HG03558 (cell line): ENCODE measurements around the gene AFDN.
"Not testable (repeated sequence)": the region's sequence is repeated elsewhere in the genome, so short reads cannot be mapped to it uniquely, and the experiment has no call there.

Source experiments
- ATAC-seq: cut with Tn5 transposase; IDR thresholded peaks from one replicate; pipeline ENCODE4 v1.9.1; 2021; ENCODE audit warnings: moderate number of reproducible peaks; ENCODE audit not compliant: unreplicated experiment; ENCODE audit errors: extremely low read depth

Gene AFDN

GRCh38 chr6:167973148-167973885 is 146.6 kb downstream of the AFDN start:
- ATAC-seq = no peak

- ATAC-seq = no peak
These were observed 148.1 kb downstream of the AFDN start for GRCh38 chr6:167974640-167975344.

- no peak for ATAC-seq
These were observed 148.7 kb downstream of the AFDN start for GRCh38 chr6:167975458-167975857.

GRCh38 chr6:167976116-167976657 is 149.5 kb downstream of the AFDN start:
- ATAC-seq = not testable (repeated sequence)

DNA sequence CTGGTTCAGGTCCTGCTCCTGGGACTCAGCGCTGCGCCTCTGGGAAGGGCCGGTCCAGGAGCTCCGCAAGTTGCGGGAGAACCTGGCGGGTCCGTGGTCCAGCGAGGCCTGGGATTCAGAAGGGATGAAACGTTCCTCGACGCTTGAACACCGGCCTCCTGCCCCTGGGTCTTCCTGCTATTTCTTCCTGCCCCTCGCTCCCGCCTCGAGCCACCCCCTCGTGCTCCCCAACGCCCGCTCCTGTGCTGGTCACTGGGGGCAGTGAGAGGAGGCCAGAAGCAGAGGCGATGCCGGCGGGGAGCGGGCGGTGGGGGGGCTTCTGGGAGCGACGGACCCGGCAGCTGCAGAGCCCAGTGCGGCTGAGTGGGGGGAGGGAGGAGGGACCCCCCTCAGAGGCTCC is 150.0 kb downstream of the AFDN start:
- ATAC-seq = no peak

- no peak for ATAC-seq
These were observed 151.2 kb downstream of the AFDN start for GRCh38 chr6:167977717-167978467.

- no peak for ATAC-seq
These were observed 151.9 kb downstream of the AFDN start for GRCh38 chr6:167978607-167979006.

DNA sequence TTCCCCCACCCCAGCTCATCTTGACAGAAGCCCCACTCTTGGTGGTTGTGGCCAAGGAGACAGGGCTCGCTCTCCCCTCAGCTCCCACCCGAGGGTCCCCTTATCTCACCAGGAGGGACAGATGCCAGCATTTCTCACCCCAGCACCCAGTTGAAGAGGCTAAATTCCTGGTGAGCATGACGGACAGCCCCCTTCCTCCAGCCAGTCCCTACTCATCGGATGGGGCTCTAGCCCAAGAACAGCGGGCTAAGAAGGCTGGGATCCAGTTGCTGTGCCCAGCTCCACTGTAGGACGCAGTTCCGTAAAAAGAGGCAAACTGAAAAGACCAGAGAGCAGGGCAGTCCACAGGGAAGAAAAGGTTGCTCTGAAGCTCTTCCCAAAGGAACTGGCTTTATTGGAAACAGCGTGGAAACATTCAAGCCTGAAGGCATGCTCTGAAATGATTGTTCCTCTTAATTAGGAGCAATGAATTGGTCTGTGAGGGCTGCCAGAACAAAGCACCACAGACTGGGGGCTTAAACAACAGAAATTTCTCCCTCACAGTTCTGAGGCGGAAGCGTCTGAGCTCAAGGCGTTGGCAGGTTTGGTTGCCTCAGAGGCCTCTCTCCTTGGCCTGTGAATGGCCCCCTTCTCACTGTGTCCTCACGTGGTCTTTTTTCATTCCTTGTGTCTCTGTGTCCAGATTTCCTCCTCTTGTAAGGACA is 152.9 kb downstream of the AFDN start:
- no peak for ATAC-seq

GRCh38 chr6:167980911-167981580 is 154.3 kb downstream of the AFDN start:
- no peak for ATAC-seq

GRCh38 chr6:167981916-167982462 is 155.3 kb downstream of the AFDN start:
- no peak for ATAC-seq

- ATAC-seq = no peak
These were observed 157.5 kb downstream of the AFDN start for GRCh38 chr6:167984144-167984719.

DNA sequence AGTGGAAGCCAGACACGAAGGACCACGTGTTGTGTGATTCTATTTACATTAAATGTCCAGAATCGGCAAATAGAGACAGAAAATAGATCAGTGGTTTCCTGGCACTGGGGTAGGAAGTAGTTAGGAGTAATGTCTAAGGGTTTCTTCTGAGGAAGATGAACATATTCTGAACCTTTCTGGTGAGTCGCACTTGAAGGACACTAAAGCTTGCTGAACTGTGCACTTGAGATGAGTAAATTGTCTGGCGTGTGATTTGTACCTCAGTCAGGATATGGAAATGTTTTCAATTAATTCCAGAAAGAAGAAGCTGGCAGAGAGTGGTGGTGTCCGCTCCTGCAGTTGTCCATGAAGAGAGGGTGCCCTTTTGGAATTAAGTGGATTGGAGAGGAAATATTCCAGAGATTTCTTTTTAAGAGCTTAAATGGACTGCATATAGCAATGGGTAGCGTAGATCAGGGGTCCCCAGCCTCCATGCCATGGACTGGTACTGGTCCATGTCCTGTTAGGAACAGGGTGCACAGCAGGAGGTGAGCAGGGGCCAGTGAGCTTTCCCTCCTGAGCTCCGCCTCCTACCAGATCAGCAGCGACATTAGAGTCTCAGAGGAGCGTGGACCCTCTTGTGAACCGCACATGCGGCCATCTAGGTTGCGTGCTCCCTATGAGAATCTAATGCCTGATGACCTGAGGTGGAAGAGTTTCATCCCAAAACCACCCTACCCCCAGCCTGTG is 158.3 kb downstream of the AFDN start:
- ATAC-seq = no peak

DNA sequence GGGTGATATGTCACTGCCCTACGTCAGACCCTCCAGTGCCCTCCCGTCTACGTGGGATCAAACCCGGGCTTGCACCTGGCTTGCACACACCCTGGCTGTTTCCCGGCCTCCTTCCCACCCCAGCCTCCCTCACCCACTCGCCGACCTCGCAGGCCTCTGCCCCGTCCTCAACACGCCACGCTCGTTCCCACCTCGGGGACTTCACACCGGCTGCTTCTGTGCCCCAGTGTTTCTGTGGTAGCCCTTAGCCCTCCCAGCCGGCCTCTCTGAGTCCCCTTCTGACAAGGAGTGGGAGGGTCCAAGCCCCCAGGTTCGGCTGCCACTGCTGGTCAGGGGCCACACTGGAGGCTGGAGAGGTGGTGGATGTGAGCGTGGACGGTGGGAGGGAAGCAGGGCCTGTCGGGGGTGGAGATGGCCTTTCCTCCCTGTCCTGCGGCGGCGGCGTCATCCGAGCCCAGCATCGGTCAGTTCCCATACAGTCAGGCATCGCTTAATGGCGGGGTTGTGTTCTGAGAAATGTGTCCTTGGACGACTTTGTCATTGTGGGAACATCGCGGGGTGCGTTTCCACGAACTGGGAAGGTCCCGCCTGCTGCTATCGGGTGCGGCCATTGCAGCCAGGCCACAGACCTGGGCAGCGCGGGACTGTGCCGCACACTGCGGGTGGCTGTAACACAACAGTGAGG is 159.3 kb downstream of the AFDN start:
- no peak for ATAC-seq

DNA sequence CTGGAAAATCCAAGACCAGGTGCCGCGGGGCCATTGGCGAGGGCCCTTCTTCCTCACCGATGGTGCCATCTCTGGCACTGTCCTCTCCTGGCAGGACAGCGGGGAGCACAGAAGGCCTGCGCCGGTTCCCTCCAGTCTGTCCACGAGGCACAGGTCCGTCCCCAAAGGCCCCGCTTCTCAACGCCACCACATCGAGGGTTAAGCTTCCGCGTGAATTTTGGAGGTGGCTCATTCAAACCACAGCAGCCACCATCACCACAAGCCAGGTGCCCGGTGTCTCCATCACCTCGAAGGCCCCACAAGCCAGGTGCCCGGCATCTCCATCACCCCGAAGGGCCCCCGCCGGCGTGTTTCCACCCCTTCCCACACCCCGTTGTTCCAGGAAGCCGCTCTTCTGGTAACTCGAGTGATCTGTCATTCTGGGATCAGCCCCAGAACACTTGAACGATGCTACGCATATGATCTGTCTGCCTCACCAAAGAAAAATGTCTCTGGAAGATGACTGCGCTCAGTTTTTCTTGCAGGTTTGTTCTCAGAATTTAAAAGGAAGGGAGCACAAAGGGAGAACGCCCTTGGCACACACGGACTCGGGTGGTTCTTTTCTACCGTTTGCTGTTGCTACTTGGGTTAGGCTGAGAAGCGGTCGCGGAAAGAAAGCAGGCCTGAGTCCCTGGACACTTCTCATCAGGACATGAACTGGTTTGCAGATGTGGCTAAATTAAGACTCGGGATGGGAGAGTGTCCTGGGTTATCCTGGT is 160.9 kb downstream of the AFDN start:
- no peak for ATAC-seq

- no peak for ATAC-seq
These were observed 161.4 kb downstream of the AFDN start for GRCh38 chr6:167988154-167988495.

- no peak for ATAC-seq
These were observed 162.5 kb downstream of the AFDN start for GRCh38 chr6:167988945-167989841.
